Measurements from ENCODE around the gene NBPF1. TPM values are rescaled to one million over a fixed set of nuclear protein-coding genes. Genes with fewer than 3 reads are reported as not detected.
A peak's percentile ranks its signal among the peaks of the same experiment; 100 is the strongest.
"Not testable (repeated sequence)": the region's sequence is repeated elsewhere in the genome, so short reads cannot be mapped to it uniquely, and the experiment has no call there.

NBPF1 gene
- total RNA-seq, 1 experiment from 2014 or later = 63.4 TPM

GRCh38 chr1:16644482-16645270 lies 31.3 kb upstream of the NBPF1 start:
- peak overlapping the region; percentile 43 for H3K27ac ChIP-seq
- H3K4me1 ChIP-seq; H3K27me3 ChIP-seq; H3K36me3 ChIP-seq; H3K9me3 ChIP-seq (replicated peaks): not testable (repeated sequence)
- peak overlapping the region; percentile 96 for H3K4me3 ChIP-seq
- peak; percentile 99 for DNase-seq

GRCh38 chr1:16644193-16644481 lies 30.8 kb upstream of the NBPF1 start:
- Histone ChIP-seq H3K9me3 (replicated peaks) (no peaks in the 10 kb centered on the region), H3K4me3 (peak overlapping the region; percentile 96), H3K27ac (peak overlapping the region; percentile 43), H3K27me3 (no peaks in the 10 kb centered on the region), H3K36me3 (no peaks in the 10 kb centered on the region), H3K4me1 (peaks cover 5% of the 10 kb centered on the region)
- DNase-seq = no peak

GRCh38 chr1:16643476-16644192 lies 30.3 kb upstream of the NBPF1 start:
- not testable (repeated sequence) for H3K4me1 ChIP-seq; H3K36me3 ChIP-seq; H3K27ac ChIP-seq; H3K27me3 ChIP-seq; H3K9me3 ChIP-seq (replicated peaks)
- DNase-seq = peak in 1 of 2 experiments; percentile 25
- peak overlapping the region; percentile 96 for H3K4me3 ChIP-seq

GRCh38 chr1:16643001-16643411 lies 29.6 kb upstream of the NBPF1 start:
- H3K4me3 ChIP-seq = not testable (repeated sequence)

GRCh38 chr1:16642025-16642966 lies 28.9 kb upstream of the NBPF1 start:
- H3K9me3 ChIP-seq (replicated peaks); H3K4me1 ChIP-seq; H3K36me3 ChIP-seq; H3K27ac ChIP-seq; H3K4me3 ChIP-seq; H3K27me3 ChIP-seq: not testable (repeated sequence)
- DNase-seq = peak in 1 of 2 experiments; percentile 5

More at GRCh38 chr1:16643001-16643411, 29.6 kb upstream of the NBPF1 start:
- not testable (repeated sequence) for H3K36me3 ChIP-seq; H3K27ac ChIP-seq; H3K9me3 ChIP-seq (replicated peaks); H3K27me3 ChIP-seq; H3K4me1 ChIP-seq
- DNase-seq = peak in 1 of 2 experiments; percentile 18

GRCh38 chr1:16641159-16641975 lies 28.0 kb upstream of the NBPF1 start:
- not testable (repeated sequence) for H3K4me1 ChIP-seq; H3K36me3 ChIP-seq; H3K27ac ChIP-seq; H3K27me3 ChIP-seq; H3K9me3 ChIP-seq (replicated peaks); H3K4me3 ChIP-seq; DNase-seq

GRCh38 chr1:16639091-16640031 lies 26.0 kb upstream of the NBPF1 start:
- not testable (repeated sequence) for H3K9me3 ChIP-seq (replicated peaks); H3K27me3 ChIP-seq; H3K4me3 ChIP-seq; H3K4me1 ChIP-seq; H3K27ac ChIP-seq
- peak; percentile 67 to 79 for DNase-seq
- peaks cover 11% of the 10 kb centered on the region; the same call in 1 of the 2 replicates for H3K36me3 ChIP-seq

GRCh38 chr1:16637941-16638778 lies 24.8 kb upstream of the NBPF1 start:
- peak in 1 of 2 experiments; percentile 6 for DNase-seq
- not testable (repeated sequence) for H3K4me1 ChIP-seq; H3K9me3 ChIP-seq (replicated peaks); H3K4me3 ChIP-seq; H3K27me3 ChIP-seq; H3K27ac ChIP-seq
- H3K36me3 ChIP-seq = peaks cover 14% of the 10 kb centered on the region; the same call in 1 of the 2 replicates

GRCh38 chr1:16636551-16637195 lies 23.3 kb upstream of the NBPF1 start:
- DNase-seq = peak in 1 of 2 experiments; percentile 4
- H3K4me1 ChIP-seq; H3K27me3 ChIP-seq; H3K4me3 ChIP-seq; H3K9me3 ChIP-seq (replicated peaks); H3K27ac ChIP-seq: not testable (repeated sequence)
- peaks cover 18% of the 10 kb centered on the region for H3K36me3 ChIP-seq

GRCh38 chr1:16635959-16636358 lies 22.6 kb upstream of the NBPF1 start:
- peaks cover 20% of the 10 kb centered on the region for H3K36me3 ChIP-seq
- not testable (repeated sequence) for H3K27me3 ChIP-seq; H3K9me3 ChIP-seq (replicated peaks); H3K4me3 ChIP-seq; H3K27ac ChIP-seq; H3K4me1 ChIP-seq
- DNase-seq = peak in 1 of 2 experiments; percentile 6

- peaks cover 26% of the 10 kb centered on the region for H3K36me3 ChIP-seq
- peak in 1 of 2 experiments; percentile 18 for DNase-seq
- H3K9me3 ChIP-seq (replicated peaks); H3K4me3 ChIP-seq; H3K27me3 ChIP-seq; H3K27ac ChIP-seq; H3K4me1 ChIP-seq: not testable (repeated sequence)
Observed at GRCh38 chr1:16633540-16634282, 20.3 kb upstream of the NBPF1 start.

All from SJCRH30 (cell line).